HCT116 (cell line): ENCODE data around the gene NPFFR1. TPM values are rescaled to one million over a fixed set of nuclear protein-coding genes. Genes with fewer than 3 reads are reported as not detected.

ENCODE experiments used
- ATAC-seq: fragments of 200-7000 bp; cut with Tn5 transposase; 2 replicates; pipeline ENCODE4 v1.9.1; 2020; ENCODE audit warnings: mild to moderate bottlenecking, moderate library complexity
- BruUV-seq: library from RNA; stranded (reverse); fragments of 400-500 nt; replicated peaks from 2 replicates; lab custom pipeline; 2021; lab: Mats Ljungman, UMichigan
- CTCF ChIA-PET: fragments of 300-600 bp; sonication (Branson Sonifier 250); formaldehyde crosslinking; loops from one replicate; lab custom pipeline; 2021; ENCODE audit warnings: antibody characterized with exemption; lab: Charles Lee
- POLR2A ChIA-PET: fragments of 300-600, 350-600 bp; sonication (Branson Sonifier 250); formaldehyde crosslinking; loops from one replicate; lab custom pipeline; 2021; ENCODE audit warnings: antibody characterized with exemption; lab: Charles Lee
- RAD21 ChIA-PET, 2 experiments: fragments of 300-600 bp; sonication (Branson Sonifier 250); formaldehyde crosslinking; loops; one replicate each; lab custom pipeline; 2023; ENCODE audit warnings: low total read pairs in 2 of 2; ENCODE audit not compliant: uncharacterized antibody in 2 of 2, unreplicated experiment in 2 of 2, low non-redundant PET in 1 of 2; lab: Charles Lee
- DNase-seq: peaks from one replicate; pipeline ENCODE4 v3.0.0-alpha.2; 2010; ENCODE audit warnings: low read depth, low spot score
- H2AFZ ChIP-seq: fragments of 200-600 bp; shearing (Covaris generic), sonication (generic); 2 replicates; pipeline ENCODE4 v1.6.1; 2017; ENCODE audit warnings: low read depth, mixed run types, mixed read lengths, antibody characterized with exemption, low read length; ENCODE audit not compliant: poor library complexity, severe bottlenecking
- H3K27ac ChIP-seq: 2 replicates; pipeline ENCODE4 v1.5.1; 2012; ENCODE audit warnings: low read depth, low read length
- H3K27me3 ChIP-seq: fragments of 200-600 bp; sonication (generic); 2 replicates; pipeline ENCODE4 v1.6.1; 2016; ENCODE audit warnings: mixed run types, low read length, mixed read lengths; ENCODE audit not compliant: insufficient read depth
- H3K36me3 ChIP-seq, 2 experiments: fragments of 200-500 bp in 1 of 2; fragments of 200-600 bp in 1 of 2; sonication (Bioruptor generic) in 1 of 2; sonication (generic) in 1 of 2; 2 replicates each; pipeline versions ENCODE4 v1.5.1 to v1.6.1; 2014 to 2016; ENCODE audit warnings: low read length in 2 of 2, inconsistent platforms in 1 of 2, mixed read lengths in 1 of 2, mixed run types in 1 of 2; ENCODE audit not compliant: insufficient read depth in 2 of 2, control insufficient read depth in 1 of 2
- H3K4me1 ChIP-seq, 2 experiments: fragments of 200-600 bp in 1 of 2; sonication (generic) in 1 of 2; 2 replicates each; pipeline versions ENCODE4 v1.5.1 to v1.6.1; 2012 to 2017; ENCODE audit warnings: low read length in 2 of 2, inconsistent platforms in 1 of 2, mild to moderate bottlenecking in 1 of 2, mixed read lengths in 1 of 2, mixed run types in 1 of 2, moderate library complexity in 1 of 2; ENCODE audit not compliant: insufficient read depth in 2 of 2, control insufficient read depth in 1 of 2
- H3K4me2 ChIP-seq: fragments of 200-600 bp; sonication (generic); 2 replicates; pipeline ENCODE4 v1.6.1; 2017; ENCODE audit warnings: mixed run types, low read length, mixed read lengths
- H3K4me3 ChIP-seq, 2 experiments: fragments of 200-600 bp in 1 of 2; sonication (generic) in 1 of 2; replicated peaks in 1 of 2; 2 replicates each; pipeline ENCODE4 v1.5.1; 2011 to 2016; ENCODE audit warnings: low read length in 2 of 2, control low read depth in 1 of 2, low read depth in 1 of 2, mild to moderate bottlenecking in 1 of 2, mixed read lengths in 1 of 2, mixed run types in 1 of 2
- H3K79me2 ChIP-seq: fragments of 200-600 bp; sonication (generic); 2 replicates; pipeline ENCODE4 v1.6.1; 2017; ENCODE audit warnings: mild to moderate bottlenecking, mixed run types, low read length, moderate library complexity, mixed read lengths; ENCODE audit not compliant: insufficient read depth
- H3K9ac ChIP-seq: fragments of 200-600 bp; sonication (generic); 2 replicates; pipeline ENCODE4 v1.6.1; 2016; ENCODE audit warnings: low read length, mixed read lengths
- H3K9me2 ChIP-seq: fragments of 200-600 bp; sonication (generic), shearing (Covaris generic); 2 replicates; pipeline ENCODE4 v1.6.1; 2017; ENCODE audit warnings: mixed run types, mild to moderate bottlenecking, moderate library complexity; ENCODE audit not compliant: insufficient read depth
- H3K9me3 ChIP-seq, 2 experiments: fragments of 200-500 bp in 1 of 2; fragments of 200-600 bp in 1 of 2; sonication (Bioruptor generic) in 1 of 2; sonication (generic) in 1 of 2; 2 replicates each; pipeline ENCODE4 v1.6.1; 2014 to 2017; ENCODE audit warnings: low read length in 2 of 2, mixed read lengths in 2 of 2, inconsistent platforms in 1 of 2, low read depth in 1 of 2, mild to moderate bottlenecking in 1 of 2, mixed run types in 1 of 2, moderate library complexity in 1 of 2; ENCODE audit not compliant: control insufficient read depth in 1 of 2, insufficient read depth in 1 of 2
- H4K20me1 ChIP-seq: fragments of 200-600 bp; sonication (generic), shearing (Covaris generic); 2 replicates; pipeline ENCODE4 v1.6.1; 2017; ENCODE audit warnings: mixed run types, mild to moderate bottlenecking, moderate library complexity; ENCODE audit not compliant: insufficient read depth
- CEBPB ChIP-seq: IDR thresholded peaks from 2 replicates; pipeline ENCODE4 v1.6.1; 2012; ENCODE audit warnings: low read depth
- ELF1 ChIP-seq: IDR thresholded peaks from 2 replicates; pipeline ENCODE4 v1.6.1; 2012; ENCODE audit warnings: low read depth, borderline replicate concordance
- EZH2 ChIP-seq: fragments of 200-600 bp; sonication (generic); IDR thresholded peaks from 2 replicates; pipeline ENCODE4 v1.6.1; 2017; ENCODE audit warnings: antibody characterized with exemption, mixed run types
- FOSL1 ChIP-seq: IDR thresholded peaks from 2 replicates; pipeline ENCODE4 v1.6.1; 2012; ENCODE audit warnings: low read depth
- JUND ChIP-seq: IDR thresholded peaks from 2 replicates; pipeline ENCODE4 v1.6.1; 2012
- POLR2AphosphoS5 ChIP-seq: IDR thresholded peaks from 2 replicates; pipeline ENCODE4 v1.6.1; 2011; ENCODE audit warnings: mild to moderate bottlenecking, low read depth, low read length, moderate library complexity
- SIN3A ChIP-seq: IDR thresholded peaks from 2 replicates; pipeline ENCODE4 v1.6.1; 2012; ENCODE audit warnings: low read depth
- SP1 ChIP-seq: IDR thresholded peaks from 2 replicates; pipeline ENCODE4 v1.6.1; 2012; ENCODE audit warnings: low read depth
- SRF ChIP-seq: IDR thresholded peaks from 2 replicates; pipeline ENCODE4 v1.6.1; 2012; ENCODE audit warnings: low read depth
- TCF7L2 ChIP-seq: IDR thresholded peaks from 2 replicates; pipeline ENCODE4 v1.7.0; 2011; ENCODE audit warnings: borderline replicate concordance, inconsistent platforms; ENCODE audit not compliant: insufficient read depth, insufficient read length; ENCODE audit errors: extremely low read depth
- YY1 ChIP-seq: IDR thresholded peaks from 2 replicates; pipeline ENCODE4 v1.6.1; 2011; ENCODE audit warnings: low read length, low read depth, moderate library complexity, mild to moderate bottlenecking; ENCODE audit not compliant: insufficient replicate concordance; ENCODE audit errors: extremely low read depth
- ZFX ChIP-seq: fragments of 450-650 bp; IDR thresholded peaks from 2 replicates; pipeline ENCODE4 v1.6.1; 2017
- ZNF274 ChIP-seq: fragments of 200-500 bp; sonication (Bioruptor generic); IDR thresholded peaks from 2 replicates; pipeline ENCODE4 v1.6.1; 2014; ENCODE audit warnings: mild to moderate bottlenecking, low read depth, low read length, inconsistent platforms
- intact Hi-C: fragments of 100-400 bp; cut with micrococcal nuclease; formaldehyde crosslinking; loops from 2 replicates; pipeline ENCODE4 v1.10.0; 2022
- total RNA-seq: library from RNA; stranded (reverse); gene quantifications from one replicate; pipeline ENCODE4 v1.2.1, GENCODE V29; 2021; ENCODE audit not compliant: unreplicated experiment
- TF ChIP-seq, protein P1 (sequence below): IDR thresholded peaks from 2 replicates; pipeline ENCODE4 v1.6.1; 2012; ENCODE audit warnings: low read depth
- TF ChIP-seq, protein P2 (sequence below): IDR thresholded peaks from 2 replicates; pipeline ENCODE4 v1.6.1; 2012

Gene NPFFR1
- total RNA-seq, 1 experiment from 2014 or later, result 0.02 TPM

DNA sequence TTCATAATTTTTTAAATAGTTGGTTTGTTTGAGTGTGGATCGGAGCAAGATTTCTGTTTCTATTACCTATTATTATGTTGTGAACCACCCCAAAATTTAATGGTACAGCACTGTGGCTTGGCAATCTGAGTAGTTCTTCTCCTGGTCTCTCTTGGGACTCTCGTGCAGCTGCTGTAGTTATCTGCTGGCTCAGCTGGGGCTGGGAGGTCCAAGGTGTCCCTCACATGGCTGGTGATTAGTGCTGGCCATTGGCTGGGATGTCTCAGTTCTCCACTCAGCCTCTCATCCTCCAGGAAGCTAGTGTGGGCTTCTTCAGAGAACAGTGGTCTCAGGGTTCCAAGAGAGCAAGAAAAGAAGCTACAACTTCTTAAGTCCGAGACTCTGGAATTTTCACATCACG is 15.4 kb downstream of the NPFFR1 start (continued):
- TF ChIP-seq, protein P1, sequence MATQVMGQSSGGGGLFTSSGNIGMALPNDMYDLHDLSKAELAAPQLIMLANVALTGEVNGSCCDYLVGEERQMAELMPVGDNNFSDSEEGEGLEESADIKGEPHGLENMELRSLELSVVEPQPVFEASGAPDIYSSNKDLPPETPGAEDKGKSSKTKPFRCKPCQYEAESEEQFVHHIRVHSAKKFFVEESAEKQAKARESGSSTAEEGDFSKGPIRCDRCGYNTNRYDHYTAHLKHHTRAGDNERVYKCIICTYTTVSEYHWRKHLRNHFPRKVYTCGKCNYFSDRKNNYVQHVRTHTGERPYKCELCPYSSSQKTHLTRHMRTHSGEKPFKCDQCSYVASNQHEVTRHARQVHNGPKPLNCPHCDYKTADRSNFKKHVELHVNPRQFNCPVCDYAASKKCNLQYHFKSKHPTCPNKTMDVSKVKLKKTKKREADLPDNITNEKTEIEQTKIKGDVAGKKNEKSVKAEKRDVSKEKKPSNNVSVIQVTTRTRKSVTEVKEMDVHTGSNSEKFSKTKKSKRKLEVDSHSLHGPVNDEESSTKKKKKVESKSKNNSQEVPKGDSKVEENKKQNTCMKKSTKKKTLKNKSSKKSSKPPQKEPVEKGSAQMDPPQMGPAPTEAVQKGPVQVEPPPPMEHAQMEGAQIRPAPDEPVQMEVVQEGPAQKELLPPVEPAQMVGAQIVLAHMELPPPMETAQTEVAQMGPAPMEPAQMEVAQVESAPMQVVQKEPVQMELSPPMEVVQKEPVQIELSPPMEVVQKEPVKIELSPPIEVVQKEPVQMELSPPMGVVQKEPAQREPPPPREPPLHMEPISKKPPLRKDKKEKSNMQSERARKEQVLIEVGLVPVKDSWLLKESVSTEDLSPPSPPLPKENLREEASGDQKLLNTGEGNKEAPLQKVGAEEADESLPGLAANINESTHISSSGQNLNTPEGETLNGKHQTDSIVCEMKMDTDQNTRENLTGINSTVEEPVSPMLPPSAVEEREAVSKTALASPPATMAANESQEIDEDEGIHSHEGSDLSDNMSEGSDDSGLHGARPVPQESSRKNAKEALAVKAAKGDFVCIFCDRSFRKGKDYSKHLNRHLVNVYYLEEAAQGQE, result no peak

DNA sequence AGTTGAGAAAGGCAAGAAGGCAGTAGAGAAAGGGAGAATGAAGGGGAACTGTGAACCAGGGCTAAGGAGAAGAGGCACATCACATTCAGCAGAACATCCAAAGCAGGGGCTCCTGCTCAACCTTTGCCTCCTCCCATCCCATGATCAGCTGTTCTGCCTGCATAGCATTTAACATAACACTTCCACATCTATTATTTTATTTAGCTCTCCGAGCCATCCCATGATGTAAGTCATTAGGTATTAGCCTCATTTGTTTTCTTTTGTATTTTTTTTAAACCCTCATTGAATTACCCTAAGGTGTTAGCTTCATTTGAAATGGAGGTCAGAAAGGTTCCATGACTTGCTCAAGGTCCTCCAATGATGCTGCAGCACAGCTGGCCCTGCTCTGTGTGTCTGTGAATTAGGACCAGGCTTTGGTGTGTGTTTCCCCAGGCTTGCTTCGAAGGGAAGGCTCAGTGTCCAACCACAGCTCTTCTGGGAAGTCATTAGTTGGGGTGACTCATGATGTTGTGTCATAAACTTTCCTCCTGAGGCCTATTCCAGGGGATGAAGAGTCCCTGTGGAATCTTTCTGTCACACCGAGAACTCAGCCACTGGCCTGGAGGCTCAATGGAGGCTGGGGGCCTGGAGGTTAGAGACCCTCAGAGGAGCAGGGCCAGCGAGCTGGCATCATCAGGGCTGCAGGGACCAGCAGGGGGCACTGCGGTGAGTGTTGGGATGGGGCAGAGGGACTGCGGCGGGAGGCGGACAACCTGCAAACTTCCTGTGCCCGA is 16.5 kb downstream of the NPFFR1 start:
- DNase-seq (peak; percentile 73), ATAC-seq (peak; percentile 80)
- Histone ChIP-seq H3K27me3 (no peaks in the 10 kb centered on the region), H2AFZ (peak overlapping the region; percentile 51), H3K27ac (no peak overlapping the region), H4K20me1 (no peaks in the 10 kb centered on the region), H3K9ac (no peak overlapping the region), H3K36me3 (no peaks in the 10 kb centered on the region), H3K4me2 (peak overlapping the region; percentile 59), H3K9me3 (no peaks in the 10 kb centered on the region), H3K9me2 (no peaks in the 10 kb centered on the region), H3K79me2 (no peaks in the 10 kb centered on the region), H3K4me3 (no peak overlapping the region), H3K4me1 (peaks cover 5 to 28% of the 10 kb centered on the region in 2 experiments; a peak in 3 of 4 replicates)
- POLR2A ChIA-PET, result interaction anchor here (0.8 to 0.9 kb wide), 2 partner anchors 11 to 112 kb away, joined by 3 to 5 read pairs; no protein-coding TSS in a partner anchor
- no TSS peak for BruUV-seq
- CTCF ChIA-PET, result interaction anchor here (1.0 to 2.0 kb wide), 7 partner anchors 12 to 152 kb away, joined by 3 to 8 read pairs (median 3); partner anchors contain the start of genes PPA1 and TYSND1
- RAD21 ChIA-PET, result interaction anchor here in 1 of 2 experiments (1.0 to 1.2 kb wide), 2 partner anchors 46 to 97 kb away, joined by 3 read pairs; no protein-coding TSS in a partner anchor
- intact Hi-C loops, result loop anchor here (2.0 kb wide), 1 partner anchor 97 kb away; no protein-coding TSS in a partner anchor
- peak; percentile 79 for TF ChIP-seq SP1
- TF ChIP-seq CEBPB, result peak; percentile 85
- no peak for TF ChIP-seq ELF1
- TF ChIP-seq ZNF274, result no peak
- TF ChIP-seq POLR2AphosphoS5, result no peak
- TF ChIP-seq ZFX, result no peak
- no peak for TF ChIP-seq SRF
- TF ChIP-seq JUND, result peak; percentile 90
- TF ChIP-seq YY1, result no peak
- no peak for TF ChIP-seq EZH2
- TF ChIP-seq SIN3A, result no peak
- TF ChIP-seq TCF7L2, result no peak
- TF ChIP-seq, protein P1, result no peak
- TF ChIP-seq, protein P2, sequence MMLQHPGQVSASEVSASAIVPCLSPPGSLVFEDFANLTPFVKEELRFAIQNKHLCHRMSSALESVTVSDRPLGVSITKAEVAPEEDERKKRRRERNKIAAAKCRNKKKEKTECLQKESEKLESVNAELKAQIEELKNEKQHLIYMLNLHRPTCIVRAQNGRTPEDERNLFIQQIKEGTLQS, result no peak
- peak; percentile 91 for TF ChIP-seq FOSL1
